SU-DHL-6 (cell line): ENCODE data around the gene ZNF580.

Source experiments
- H2AFZ ChIP-seq: fragments of 200-600 bp; sonication (generic); 2 replicates; pipeline ENCODE4 v1.6.1; 2014; ENCODE audit warnings: low read depth, mild to moderate bottlenecking, moderate library complexity, mixed read lengths, antibody characterized with exemption, low read length; ENCODE audit not compliant: severe bottlenecking
- H3F3A ChIP-seq: fragments of 200-600 bp; shearing (Covaris generic); 2 replicates; pipeline ENCODE4 v1.6.0; 2016; ENCODE audit warnings: antibody characterized with exemption, mild to moderate bottlenecking; ENCODE audit not compliant: insufficient read depth
- H3K27ac ChIP-seq: fragments of 200-600 bp; sonication (generic); 2 replicates; pipeline ENCODE4 v1.5.1; 2016; ENCODE audit warnings: low read depth, mild to moderate bottlenecking, low read length, moderate library complexity, mixed read lengths
- H3K27me3 ChIP-seq: fragments of 200-600 bp; sonication (generic), shearing (Covaris generic); 2 replicates; pipeline ENCODE4 v1.6.0; 2014; ENCODE audit warnings: mild to moderate bottlenecking, low read length
- H3K36me3 ChIP-seq: fragments of 200-600 bp; sonication (generic); 2 replicates; pipeline ENCODE4 v1.6.1; 2014; ENCODE audit warnings: mild to moderate bottlenecking, low read length, mixed read lengths
- H3K4me2 ChIP-seq: fragments of 300-600, 200-600 bp; shearing (Covaris generic), sonication (generic); 2 replicates; pipeline ENCODE4 v1.6.0; 2014; ENCODE audit warnings: low read length, low read depth, mild to moderate bottlenecking; ENCODE audit not compliant: poor library complexity, severe bottlenecking
- H3K4me3 ChIP-seq: fragments of 200-600 bp; sonication (generic); 2 replicates; pipeline ENCODE4 v1.5.1; 2014; ENCODE audit warnings: antibody characterized with exemption, low read length, mild to moderate bottlenecking, mixed read lengths; ENCODE audit not compliant: insufficient read depth, poor library complexity, severe bottlenecking
- H3K79me2 ChIP-seq: fragments of 200-600 bp; sonication (generic); 2 replicates; pipeline ENCODE4 v1.6.1; 2014; ENCODE audit warnings: mild to moderate bottlenecking, low read length, moderate library complexity; ENCODE audit not compliant: insufficient read depth
- H3K9ac ChIP-seq: fragments of 200-600 bp; sonication (generic); 2 replicates; pipeline ENCODE4 v1.7.0; 2014; ENCODE audit warnings: mild to moderate bottlenecking, low read length
- H3K9me2 ChIP-seq: fragments of 200-600 bp; sonication (generic); replicated peaks from 2 replicates; pipeline ENCODE4 v1.6.1; 2014; ENCODE audit warnings: low read length; ENCODE audit not compliant: insufficient read depth
- H3K9me3 ChIP-seq: fragments of 200-600 bp; sonication (generic); 2 replicates; pipeline ENCODE4 v1.6.1; 2014; ENCODE audit warnings: low read length, mixed read lengths; ENCODE audit not compliant: insufficient read depth
- H4K20me1 ChIP-seq: fragments of 200-600 bp; sonication (generic); 2 replicates; pipeline ENCODE4 v1.6.1; 2014; ENCODE audit warnings: low read depth, mild to moderate bottlenecking, antibody characterized with exemption, low read length, moderate library complexity, mixed read lengths
- EZH2phosphoT487 ChIP-seq: fragments of 200-600 bp; sonication (generic), shearing (Covaris generic); conservative IDR thresholded peaks from 2 replicates; pipeline ENCODE4 v1.6.1; 2018; ENCODE audit warnings: mild to moderate bottlenecking, antibody characterized with exemption, low read length, moderate library complexity, mixed read lengths
- TF ChIP-seq, protein P1 (sequence below): fragments of 200-600 bp; sonication (generic); IDR thresholded peaks from one replicate; pipeline ENCODE4 v1.5.1; 2017; ENCODE audit warnings: antibody characterized with exemption, mild to moderate bottlenecking, low read length, moderate library complexity; ENCODE audit not compliant: insufficient read depth, poor library complexity, severe bottlenecking

Gene ZNF580

GRCh38 chr19:55674459-55674840, 33.6 kb downstream of the ZNF580 start:
- TF ChIP-seq EZH2phosphoT487 = no peak
- TF ChIP-seq, protein P1, sequence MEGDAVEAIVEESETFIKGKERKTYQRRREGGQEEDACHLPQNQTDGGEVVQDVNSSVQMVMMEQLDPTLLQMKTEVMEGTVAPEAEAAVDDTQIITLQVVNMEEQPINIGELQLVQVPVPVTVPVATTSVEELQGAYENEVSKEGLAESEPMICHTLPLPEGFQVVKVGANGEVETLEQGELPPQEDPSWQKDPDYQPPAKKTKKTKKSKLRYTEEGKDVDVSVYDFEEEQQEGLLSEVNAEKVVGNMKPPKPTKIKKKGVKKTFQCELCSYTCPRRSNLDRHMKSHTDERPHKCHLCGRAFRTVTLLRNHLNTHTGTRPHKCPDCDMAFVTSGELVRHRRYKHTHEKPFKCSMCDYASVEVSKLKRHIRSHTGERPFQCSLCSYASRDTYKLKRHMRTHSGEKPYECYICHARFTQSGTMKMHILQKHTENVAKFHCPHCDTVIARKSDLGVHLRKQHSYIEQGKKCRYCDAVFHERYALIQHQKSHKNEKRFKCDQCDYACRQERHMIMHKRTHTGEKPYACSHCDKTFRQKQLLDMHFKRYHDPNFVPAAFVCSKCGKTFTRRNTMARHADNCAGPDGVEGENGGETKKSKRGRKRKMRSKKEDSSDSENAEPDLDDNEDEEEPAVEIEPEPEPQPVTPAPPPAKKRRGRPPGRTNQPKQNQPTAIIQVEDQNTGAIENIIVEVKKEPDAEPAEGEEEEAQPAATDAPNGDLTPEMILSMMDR = no peak
- Histone ChIP-seq H3K4me2 (peak overlapping the region; percentile 64), H3K9me2 (no peaks in the 10 kb centered on the region), H3F3A (peaks cover 54% of the 10 kb centered on the region), H3K79me2 (peaks cover 80% of the 10 kb centered on the region), H3K27ac (peak overlapping the region; percentile 58), H2AFZ (no peak overlapping the region), H3K9me3 (no peaks in the 10 kb centered on the region), H3K4me3 (peak overlapping the region; percentile 45), H3K27me3 (no peaks in the 10 kb centered on the region), H3K36me3 (peaks cover 12% of the 10 kb centered on the region; the same call in 1 of the 2 replicates), H3K9ac (peak overlapping the region; percentile 82), H4K20me1 (peaks cover 8% of the 10 kb centered on the region)

- peak within 1 kb of the TSS; percentile 82 for H3K9ac ChIP-seq
- H3K4me3 ChIP-seq = peak within 1 kb of the TSS; percentile 68
- peak within 1 kb of the TSS; percentile 90 for H3K4me2 ChIP-seq
- H3K36me3 ChIP-seq = peaks cover 12% of the 10 kb centered on the region; the same call in 1 of the 2 replicates
- H4K20me1 ChIP-seq = peaks cover 8% of the 10 kb centered on the region
- TF ChIP-seq EZH2phosphoT487 = no peak
- TF ChIP-seq, protein P1 = no peak
- no peaks in the 10 kb centered on the region for H3K27me3 ChIP-seq
- H3K9me2 ChIP-seq = no peaks in the 10 kb centered on the region
- peak within 1 kb of the TSS; percentile 90 for H3K27ac ChIP-seq
- no peak within 1 kb of the TSS for H2AFZ ChIP-seq
- H3F3A ChIP-seq = peaks cover 54% of the 10 kb centered on the region
- H3K79me2 ChIP-seq = peaks cover 80% of the 10 kb centered on the region
- no peaks in the 10 kb centered on the region for H3K9me3 ChIP-seq
These were observed 34.2 kb downstream of the ZNF580 start, which contains the start of gene EPN1 for GRCh38 chr19:55674841-55675660. Gene EPN1, plus strand, starts transcription at chr19:55675226. Its CDS starts 3,402 bp downstream, at chr19:55678628.

DNA sequence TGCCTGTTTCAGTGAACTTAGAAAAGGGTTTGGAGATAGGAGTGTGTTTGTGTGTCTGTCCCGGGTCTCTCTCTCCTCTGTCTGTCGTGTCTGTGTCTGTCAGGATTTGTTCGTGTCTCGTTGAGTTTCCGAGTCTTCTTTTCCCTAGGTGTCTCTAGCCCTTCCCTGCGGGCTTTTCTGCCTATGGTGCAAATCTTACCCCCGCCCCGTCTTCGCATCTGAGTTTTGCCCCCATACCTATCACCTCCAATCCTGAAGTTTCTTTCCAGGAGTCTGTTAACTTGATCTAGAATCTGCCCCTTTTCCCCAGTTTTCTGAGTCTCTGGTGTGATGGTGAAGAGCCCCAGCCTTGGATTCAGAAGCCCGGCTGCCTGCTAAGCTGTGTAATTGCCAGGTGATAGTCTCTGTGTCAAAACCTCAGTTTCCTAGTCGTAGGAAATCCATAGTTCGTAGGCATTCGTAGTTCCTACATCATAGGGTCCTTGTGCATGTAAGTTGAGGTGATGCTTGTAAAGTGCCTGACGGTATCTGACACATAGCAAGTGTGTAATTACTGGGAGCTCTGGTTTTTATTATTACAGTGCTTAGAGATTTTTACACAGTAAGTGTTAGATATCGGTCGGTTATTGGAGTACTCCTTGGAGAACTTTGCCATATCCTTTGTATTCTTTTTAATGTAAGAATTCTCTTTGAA, 35.0 kb downstream of the ZNF580 start:
- no peaks in the 10 kb centered on the region for H3K9me3 ChIP-seq
- H3K27me3 ChIP-seq = no peaks in the 10 kb centered on the region
- TF ChIP-seq, protein P1 = no peak
- no peak for TF ChIP-seq EZH2phosphoT487
- H3F3A ChIP-seq = peaks cover 54% of the 10 kb centered on the region
- H2AFZ ChIP-seq = no peak overlapping the region
- H3K36me3 ChIP-seq = peaks cover 12% of the 10 kb centered on the region; the same call in 1 of the 2 replicates
- peaks cover 3% of the 10 kb centered on the region for H4K20me1 ChIP-seq
- peak overlapping the region; percentile 68 for H3K4me3 ChIP-seq
- H3K9ac ChIP-seq = peak overlapping the region; percentile 82
- H3K79me2 ChIP-seq = peaks cover 82% of the 10 kb centered on the region
- H3K4me2 ChIP-seq = peak overlapping the region; percentile 90
- no peaks in the 10 kb centered on the region for H3K9me2 ChIP-seq
- peak overlapping the region; percentile 90 for H3K27ac ChIP-seq
